ENCODE measurements around the gene SMG6.

SMG6 gene

GRCh38 chr17:2299756-2300155 is 3.8 kb downstream of the SMG6 start (continued):
- no peak for TF ChIP-seq ZBTB26 (tag by site-specific recombination; optimal IDR thresholded peaks at IDR 0.05)
- TF ChIP-seq KLF10 (tag by site-specific recombination; IDR thresholded peaks at IDR 0.05), result no peak
- no peak for TF ChIP-seq KLF17 (tag by site-specific recombination; IDR thresholded peaks at IDR 0.05)

- Histone ChIP-seq H3K4me1 (ENCODE audit: control insufficient read depth, insufficient read depth, low read length) (no peaks in the 10 kb centered on the region), H3K4me3 (ENCODE audit: low read depth, low read length) (no peak overlapping the region), H3K36me3 (ENCODE audit: control insufficient read depth in 2 of 2, insufficient read depth in 1 of 2, low read length in 2 of 2) (peaks cover 48 to 64% of the 10 kb centered on the region in 2 experiments), H3K9me3 (ENCODE audit: control insufficient read depth, insufficient read depth, low read depth, low read length) (no peaks in the 10 kb centered on the region), H3K27ac (ENCODE audit: extremely low read depth, low read depth, low read length) (no peak overlapping the region)
- TF ChIP-seq ZBTB11 (tag by site-specific recombination; conservative IDR thresholded peaks at IDR 0.05; ENCODE audit: low read depth) (no peak), ZNF157 (tag by site-specific recombination; IDR thresholded peaks at IDR 0.05) (no peak), SP7 (tag by site-specific recombination; IDR thresholded peaks at IDR 0.05) (no peak), ZNF830 (tag by site-specific recombination; IDR thresholded peaks at IDR 0.05; ENCODE audit: low read depth) (no peak), ZNF248 (tag by site-specific recombination; IDR thresholded peaks at IDR 0.05) (no peak), MZF1 (tag by site-specific recombination; IDR thresholded peaks at IDR 0.05; ENCODE audit: borderline replicate concordance) (no peak), ZFP69B (tag by site-specific recombination; IDR thresholded peaks at IDR 0.05) (no peak), ZNF610 (tag by site-specific recombination; IDR thresholded peaks at IDR 0.05; ENCODE audit: borderline replicate concordance) (no peak), ZNF214 (tag by site-specific recombination; IDR thresholded peaks at IDR 0.05; ENCODE audit: borderline replicate concordance) (no peak), ZSCAN4 (tag by site-specific recombination; IDR thresholded peaks at IDR 0.05) (no peak), PRDM1 (tag by site-specific recombination; IDR thresholded peaks at IDR 0.05) (no peak), ZNF311 (tag by site-specific recombination; IDR thresholded peaks at IDR 0.05; ENCODE audit: borderline replicate concordance) (no peak), GLI2 (tag by site-specific recombination; IDR thresholded peaks at IDR 0.05; ENCODE audit: borderline replicate concordance, low read depth) (no peak), HOXC10 (CRISPR knock-in tag; IDR thresholded peaks at IDR 0.05) (no peak), ZNF2 (tag by site-specific recombination; IDR thresholded peaks at IDR 0.05) (no peak)
- TF ChIP-seq, protein P1, sequence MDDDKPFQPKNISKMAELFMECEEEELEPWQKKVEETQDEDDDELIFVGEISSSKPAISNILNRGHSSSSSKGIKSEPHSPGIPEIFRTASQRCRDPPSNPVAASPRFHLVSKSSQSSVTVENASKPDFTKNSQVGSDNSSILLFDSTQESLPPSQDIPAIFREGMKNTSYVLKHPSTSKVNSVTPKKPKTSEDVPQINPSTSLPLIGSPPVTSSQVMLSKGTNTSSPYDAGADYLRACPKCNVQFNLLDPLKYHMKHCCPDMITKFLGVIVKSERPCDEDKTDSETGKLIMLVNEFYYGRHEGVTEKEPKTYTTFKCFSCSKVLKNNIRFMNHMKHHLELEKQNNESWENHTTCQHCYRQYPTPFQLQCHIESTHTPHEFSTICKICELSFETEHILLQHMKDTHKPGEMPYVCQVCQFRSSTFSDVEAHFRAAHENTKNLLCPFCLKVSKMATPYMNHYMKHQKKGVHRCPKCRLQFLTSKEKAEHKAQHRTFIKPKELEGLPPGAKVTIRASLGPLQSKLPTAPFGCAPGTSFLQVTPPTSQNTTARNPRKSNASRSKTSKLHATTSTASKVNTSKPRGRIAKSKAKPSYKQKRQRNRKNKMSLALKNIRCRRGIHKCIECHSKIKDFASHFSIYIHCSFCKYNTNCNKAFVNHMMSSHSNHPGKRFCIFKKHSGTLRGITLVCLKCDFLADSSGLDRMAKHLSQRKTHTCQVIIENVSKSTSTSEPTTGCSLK (tag by site-specific recombination; IDR thresholded peaks at IDR 0.05), result no peak
- TF ChIP-seq, protein P2, sequence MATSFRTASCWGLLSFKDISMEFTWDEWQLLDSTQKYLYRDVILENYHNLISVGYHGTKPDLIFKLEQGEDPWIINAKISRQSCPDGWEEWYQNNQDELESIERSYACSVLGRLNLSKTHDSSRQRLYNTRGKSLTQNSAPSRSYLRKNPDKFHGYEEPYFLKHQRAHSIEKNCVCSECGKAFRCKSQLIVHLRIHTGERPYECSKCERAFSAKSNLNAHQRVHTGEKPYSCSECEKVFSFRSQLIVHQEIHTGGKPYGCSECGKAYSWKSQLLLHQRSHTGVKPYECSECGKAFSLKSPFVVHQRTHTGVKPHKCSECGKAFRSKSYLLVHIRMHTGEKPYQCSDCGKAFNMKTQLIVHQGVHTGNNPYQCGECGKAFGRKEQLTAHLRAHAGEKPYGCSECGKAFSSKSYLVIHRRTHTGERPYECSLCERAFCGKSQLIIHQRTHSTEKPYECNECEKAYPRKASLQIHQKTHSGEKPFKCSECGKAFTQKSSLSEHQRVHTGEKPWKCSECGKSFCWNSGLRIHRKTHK (tag by site-specific recombination; IDR thresholded peaks at IDR 0.05), result no peak
- ChIA-PET POLR2A (no interaction called here), CTCF (interaction anchor here (2.1 kb wide), 1 partner anchor 245 kb away, joined by 11 read pairs; the partner anchor contains the start of gene HIC1)
Measured at GRCh38 chr17:2299136-2299535, 4.4 kb downstream of the SMG6 start.
